Neural progenitor cell (in vitro differentiated cells): Measurements from ENCODE around the gene TXNRD1.

ENCODE experiments used
- CTCF ChIP-seq: fragments of 200-600 bp; sonication (generic); IDR thresholded peaks from 2 replicates; pipeline ENCODE4 v1.5.1; 2017; ENCODE audit warnings: antibody characterized with exemption, mild to moderate bottlenecking
- EZH2 ChIP-seq: fragments of 200-600 bp; sonication (generic); IDR thresholded peaks from 2 replicates; pipeline ENCODE4 v1.6.1; 2017; ENCODE audit warnings: antibody characterized with exemption, mild to moderate bottlenecking, moderate library complexity

- TF ChIP-seq EZH2 (no peak), CTCF (no peak)
Measured at GRCh38 chr12:104181313-104181712, 34.3 kb upstream of the TXNRD1 start.
